Islet of Langerhans (tissue), 1 donor: ENCODE data around the gene GLUD2.
"Not testable (repeated sequence)": the region's sequence is repeated elsewhere in the genome, so short reads cannot be mapped to it uniquely, and the experiment has no call there.

ENCODE experiments used
- FAIRE-seq: peaks from one replicate; lab custom pipeline; 2011; peaks lifted over from hg19 to GRCh38; lab: Jason Lieb, UNC

Gene GLUD2

GRCh38 chrX:121047441-121048419 is at the start of gene GLUD2:
Gene GLUD2, plus strand, starts transcription at chrX:121047610. Its CDS starts 75 bp downstream, at chrX:121047685.
- FAIRE-seq: not testable (repeated sequence)

GRCh38 chrX:120999413-120999812 is 48.0 kb upstream of the GLUD2 start:
- FAIRE-seq: no peak

- FAIRE-seq: peak; percentile 80
Measured at GRCh38 chrX:121000589-121000988, 46.8 kb upstream of the GLUD2 start.

- no peak for FAIRE-seq
Measured at GRCh38 chrX:121008920-121009319, 38.5 kb upstream of the GLUD2 start.

GRCh38 chrX:121009764-121010163 is 37.6 kb upstream of the GLUD2 start:
- no peak for FAIRE-seq

GRCh38 chrX:121010218-121010617 is 37.2 kb upstream of the GLUD2 start:
- no peak for FAIRE-seq

GRCh38 chrX:121011254-121011653 is 36.2 kb upstream of the GLUD2 start:
- no peak for FAIRE-seq

GRCh38 chrX:121013897-121014455 is 33.4 kb upstream of the GLUD2 start:
- no peak for FAIRE-seq

- FAIRE-seq: no peak
Measured at GRCh38 chrX:121014826-121015225, 32.6 kb upstream of the GLUD2 start.

- FAIRE-seq: no peak
Measured at GRCh38 chrX:121028419-121028818, 19.0 kb upstream of the GLUD2 start.

GRCh38 chrX:121030083-121030482 is 17.3 kb upstream of the GLUD2 start:
- FAIRE-seq: no peak

GRCh38 chrX:121032531-121032930 is 14.9 kb upstream of the GLUD2 start:
- no peak for FAIRE-seq

- FAIRE-seq: no peak
Measured at GRCh38 chrX:121036137-121036536, 11.3 kb upstream of the GLUD2 start.

- no peak for FAIRE-seq
Measured at GRCh38 chrX:121036951-121037350, 10.5 kb upstream of the GLUD2 start.

GRCh38 chrX:121050781-121051180 is 3.4 kb downstream of the GLUD2 start:
- no peak for FAIRE-seq

GRCh38 chrX:121052122-121052521 is 4.7 kb downstream of the GLUD2 start:
- no peak for FAIRE-seq

GRCh38 chrX:121062289-121062688 is 14.9 kb downstream of the GLUD2 start:
- FAIRE-seq: no peak

GRCh38 chrX:121064579-121064978 is 17.2 kb downstream of the GLUD2 start:
- FAIRE-seq: no peak

- not testable (repeated sequence) for FAIRE-seq
Measured at GRCh38 chrX:121084247-121084646, 36.8 kb downstream of the GLUD2 start.

- no peak for FAIRE-seq
Measured at GRCh38 chrX:121084903-121085611, 37.6 kb downstream of the GLUD2 start.

GRCh38 chrX:121085612-121086010 is 38.2 kb downstream of the GLUD2 start:
- FAIRE-seq: no peak

- FAIRE-seq: no peak
Measured at GRCh38 chrX:121093011-121093410, 45.6 kb downstream of the GLUD2 start.
